BLaER1 (cell line): ENCODE data around the gene PAXX.

ENCODE experiments used
- H3K27ac ChIP-seq: shearing (Covaris generic); formaldehyde crosslinking; 2 replicates; pipeline ENCODE4 v1.8.1; 2022
- H3K27me3 ChIP-seq: shearing (Covaris generic); formaldehyde crosslinking; 2 replicates; pipeline ENCODE4 v1.8.1; 2022
- H3K36me3 ChIP-seq: shearing (Covaris generic); formaldehyde crosslinking; 2 replicates; pipeline ENCODE4 v1.8.1; 2022
- H3K4me1 ChIP-seq: shearing (Covaris generic); formaldehyde crosslinking; 2 replicates; pipeline ENCODE4 v1.8.1; 2022
- H3K4me2 ChIP-seq: shearing (Covaris generic); formaldehyde crosslinking; 2 replicates; pipeline ENCODE4 v1.8.1; 2022
- H3K4me3 ChIP-seq: shearing (Covaris generic); formaldehyde crosslinking; 2 replicates; pipeline ENCODE4 v1.8.1; 2022
- H3K9ac ChIP-seq: shearing (Covaris generic); formaldehyde crosslinking; 2 replicates; pipeline ENCODE4 v1.8.1; 2022
- H3K9me3 ChIP-seq: shearing (Covaris generic); formaldehyde crosslinking; 2 replicates; pipeline ENCODE4 v1.8.1; 2022
- H4K20me1 ChIP-seq: shearing (Covaris generic); formaldehyde crosslinking; 2 replicates; pipeline ENCODE4 v1.8.1; 2022
- Cebpa-rat ChIP-seq: shearing (Covaris generic); IDR thresholded peaks from 2 replicates; pipeline ENCODE4 v1.8.1; 2022

The PAXX gene, protein sequence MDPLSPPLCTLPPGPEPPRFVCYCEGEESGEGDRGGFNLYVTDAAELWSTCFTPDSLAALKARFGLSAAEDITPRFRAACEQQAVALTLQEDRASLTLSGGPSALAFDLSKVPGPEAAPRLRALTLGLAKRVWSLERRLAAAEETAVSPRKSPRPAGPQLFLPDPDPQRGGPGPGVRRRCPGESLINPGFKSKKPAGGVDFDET

DNA sequence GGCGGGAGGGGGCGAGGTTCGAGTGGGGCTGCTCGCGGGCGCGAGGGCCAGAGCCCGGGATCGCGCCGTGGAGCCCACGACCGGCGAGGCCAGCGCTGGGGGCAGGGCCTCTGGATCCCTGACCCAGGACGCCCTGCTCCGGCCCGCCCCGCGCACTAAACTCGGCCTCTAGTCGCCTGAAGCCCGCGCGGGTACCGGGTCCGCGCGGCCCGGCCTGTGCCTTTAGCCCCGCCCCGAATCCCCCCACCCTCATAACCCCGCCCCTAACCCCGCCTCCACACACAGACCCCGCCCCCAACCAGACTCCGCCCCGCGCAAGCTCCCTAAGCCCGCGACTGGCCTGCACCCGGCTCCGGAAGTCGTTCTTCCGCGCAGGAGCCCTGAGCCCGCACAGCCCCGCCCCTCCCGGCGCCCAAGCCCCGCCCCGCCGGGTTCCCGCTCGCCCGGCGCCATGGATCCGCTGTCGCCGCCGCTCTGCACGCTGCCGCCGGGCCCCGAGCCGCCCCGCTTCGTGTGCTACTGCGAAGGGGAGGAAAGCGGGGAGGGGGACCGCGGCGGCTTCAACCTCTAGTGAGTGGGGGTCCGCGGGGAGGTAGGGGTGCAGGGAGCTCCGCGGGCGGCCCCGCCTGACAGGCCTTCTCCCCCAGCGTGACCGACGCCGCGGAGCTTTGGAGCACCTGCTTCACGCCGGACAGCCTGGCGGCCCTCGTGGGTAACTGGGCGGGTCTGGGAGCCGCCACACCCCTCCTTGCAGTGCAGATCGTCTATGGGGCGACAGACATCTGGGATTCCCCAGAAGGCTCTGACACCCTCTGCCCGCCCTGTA, at the start of gene PAXX:
Gene PAXX (plus strand): TSS at position 430 of the 826 bp plus-strand sequence. CDS start 22 bp downstream, at position 452.
- Histone ChIP-seq H3K4me2 (peak within 1 kb of the TSS; percentile 99), H3K9me3 (no peaks in the 10 kb centered on the region), H3K4me1 (peaks cover 48% of the 10 kb centered on the region), H3K9ac (peak within 1 kb of the TSS; percentile 89), H3K27ac (peak within 1 kb of the TSS; percentile 87), H3K4me3 (peak within 1 kb of the TSS; percentile 82), H4K20me1 (peaks cover 24% of the 10 kb centered on the region), H3K36me3 (peaks cover 15% of the 10 kb centered on the region), H3K27me3 (peaks cover 1% of the 10 kb centered on the region)
- no peak for TF ChIP-seq Cebpa-rat

DNA sequence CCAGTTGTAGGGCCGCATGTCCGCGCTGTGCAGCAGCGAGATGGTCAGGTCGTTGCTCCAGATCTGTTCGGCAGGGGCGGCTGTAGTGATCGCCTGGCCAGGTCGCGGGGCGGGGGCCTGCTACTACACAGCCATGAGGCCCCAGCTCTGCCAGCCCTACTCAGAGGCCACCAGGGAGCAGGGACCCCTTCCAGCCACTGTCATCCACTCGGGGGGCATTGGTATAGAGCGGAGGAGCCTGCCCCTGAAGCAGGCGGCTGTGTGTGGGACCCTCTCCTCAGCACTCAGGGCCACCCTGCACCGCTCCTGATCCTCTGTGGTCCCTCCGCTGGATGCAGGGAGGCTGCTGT, 49.4 kb upstream of the PAXX start:
- Histone ChIP-seq H3K36me3 (peaks cover 48% of the 10 kb centered on the region), H3K9ac (peak overlapping the region; percentile 96; the same call in 1 of the 2 replicates), H3K27ac (no peak overlapping the region)

DNA sequence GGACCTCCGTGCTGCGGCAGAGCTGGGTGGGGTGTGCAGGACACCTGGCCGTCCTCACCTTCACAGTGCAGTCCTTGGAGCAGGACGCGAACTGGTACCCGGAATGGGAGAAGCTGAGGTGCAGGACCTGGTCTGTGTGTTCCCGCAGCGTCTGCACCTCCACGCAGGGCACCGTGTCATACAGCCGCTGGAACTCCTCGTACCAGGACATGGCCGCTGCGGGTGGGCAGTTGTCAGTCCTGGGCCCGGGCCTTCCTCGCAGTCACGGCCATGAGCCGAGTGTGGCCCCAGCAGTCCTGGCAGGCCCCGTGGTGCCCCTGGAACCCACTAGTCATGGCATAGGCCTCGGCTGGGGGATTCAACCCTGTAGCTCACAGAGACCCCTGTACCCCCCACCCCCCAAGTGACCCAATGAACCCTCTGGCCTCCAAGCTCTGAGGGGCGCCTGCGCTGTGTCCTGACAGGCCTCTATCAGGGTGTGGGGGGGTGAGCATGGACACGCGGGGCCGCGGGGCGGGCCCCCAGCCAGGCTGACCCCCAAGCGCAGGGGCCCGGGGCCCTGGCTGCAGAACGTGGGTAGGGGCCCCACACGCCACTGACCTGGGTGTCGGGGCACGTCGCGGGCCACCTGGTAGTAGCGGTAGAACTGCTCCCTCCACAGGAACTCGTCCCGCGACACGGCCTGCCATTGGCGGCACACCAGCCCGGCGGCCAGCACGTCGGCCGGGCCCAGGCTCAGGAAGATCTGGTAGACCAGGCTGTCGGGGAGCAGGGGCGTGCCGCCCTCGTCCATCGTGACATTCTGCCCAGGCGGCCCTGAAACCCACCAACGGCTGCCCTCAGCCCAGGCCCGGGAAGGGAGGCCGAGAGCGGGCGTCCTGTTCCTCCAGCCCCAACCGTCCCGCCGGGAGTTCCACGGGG, 48.7 kb upstream of the PAXX start:
- Histone ChIP-seq H3K4me1 (peaks cover 39% of the 10 kb centered on the region), H3K27me3 (no peaks in the 10 kb centered on the region), H3K36me3 (peaks cover 42% of the 10 kb centered on the region), H3K9ac (peak overlapping the region; percentile 96), H3K27ac (peak overlapping the region; percentile 95), H3K9me3 (no peaks in the 10 kb centered on the region), H3K4me3 (peak overlapping the region; percentile 99), H3K4me2 (peak overlapping the region; percentile 99), H4K20me1 (peaks cover 53% of the 10 kb centered on the region)
- no peak for TF ChIP-seq Cebpa-rat

More for the DNA sequence above, 49.4 kb upstream of the PAXX start:
- Histone ChIP-seq H3K27me3 (no peaks in the 10 kb centered on the region), H3K4me3 (peak overlapping the region; percentile 99; the same call in 1 of the 2 replicates), H3K9me3 (no peaks in the 10 kb centered on the region), H3K4me2 (peak overlapping the region; percentile 99), H4K20me1 (peaks cover 56% of the 10 kb centered on the region), H3K4me1 (peaks cover 32% of the 10 kb centered on the region)
- TF ChIP-seq Cebpa-rat, result no peak

DNA sequence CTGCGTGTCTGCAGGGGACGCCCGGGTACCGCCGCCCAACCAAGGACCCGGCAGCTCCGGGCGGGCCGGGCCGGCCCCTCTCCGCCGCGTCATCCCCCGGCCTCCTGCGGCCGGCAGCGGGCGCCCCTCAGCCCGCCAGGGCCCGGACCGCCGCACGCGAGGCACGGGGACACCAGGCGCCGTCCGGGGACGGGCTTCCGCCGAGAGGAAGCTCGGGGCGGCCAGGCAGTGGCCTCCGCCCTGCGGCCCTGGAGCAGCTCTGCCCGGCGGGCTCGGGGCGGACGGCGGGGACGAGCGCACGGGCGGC, 48.1 kb upstream of the PAXX start:
- peak overlapping the region; percentile 99 for H3K4me2 ChIP-seq
- H4K20me1 ChIP-seq, result peaks cover 52% of the 10 kb centered on the region
- H3K36me3 ChIP-seq, result peaks cover 38% of the 10 kb centered on the region
- H3K4me3 ChIP-seq, result peak overlapping the region; percentile 99
- H3K27me3 ChIP-seq, result no peaks in the 10 kb centered on the region
- peaks cover 45% of the 10 kb centered on the region for H3K4me1 ChIP-seq
- H3K9me3 ChIP-seq, result no peaks in the 10 kb centered on the region
- peak overlapping the region; percentile 96 for H3K9ac ChIP-seq
- peak overlapping the region; percentile 95 for H3K27ac ChIP-seq
- no peak for TF ChIP-seq Cebpa-rat

DNA sequence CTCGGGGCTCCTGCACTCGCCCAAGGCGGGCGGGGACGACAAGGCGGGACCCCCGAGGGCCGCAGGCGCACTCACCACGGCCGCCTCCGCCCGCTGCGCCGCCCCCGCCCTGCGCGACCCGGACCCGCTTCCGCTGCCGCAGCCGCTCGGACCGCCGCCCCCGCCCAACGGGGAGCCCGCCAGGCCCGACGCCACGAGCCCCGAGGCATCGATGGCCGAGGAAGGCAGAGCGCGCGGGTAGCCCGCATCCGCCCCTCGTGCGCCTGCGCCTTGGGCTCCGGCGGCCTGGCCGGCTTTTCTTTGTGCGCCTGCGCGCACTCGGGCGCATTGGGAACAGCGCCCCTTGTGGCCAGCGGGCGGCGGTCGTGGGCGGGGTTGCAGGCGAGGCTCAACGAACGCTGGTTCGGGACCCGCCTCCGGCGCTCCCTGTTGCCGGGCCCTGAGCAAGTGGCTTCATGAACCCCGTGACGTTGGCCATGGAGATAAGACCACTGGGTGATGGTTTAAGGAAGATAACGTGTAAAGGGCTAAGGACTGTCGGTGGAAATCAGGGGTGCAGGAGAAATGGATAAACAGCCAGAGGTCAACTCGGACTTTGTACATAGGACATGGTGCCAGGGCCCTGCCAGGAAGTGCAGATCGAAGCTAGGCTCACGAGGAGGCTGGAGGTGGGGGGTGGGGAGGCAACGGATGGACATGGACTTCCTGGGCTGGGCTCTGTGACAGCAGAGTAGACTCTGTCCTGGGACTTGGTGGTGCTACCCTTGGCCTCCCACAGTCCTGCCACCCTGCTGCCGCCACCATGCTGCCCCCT, 47.5 kb upstream of the PAXX start, which contains the start of the genes C8G and FBXW5:
Gene C8G (plus strand): TSS at position 725 of the 814 bp plus-strand sequence. CDS start 78 bp downstream, at position 803.
Gene FBXW5 (minus strand): TSS at position 220 of the 814 bp plus-strand sequence. CDS start 655 bp downstream, outside the sequence.
- Histone ChIP-seq H3K4me2 (peak within 1 kb of the TSS; percentile 99), H3K27ac (peak within 1 kb of the TSS; percentile 95), H3K9me3 (no peaks in the 10 kb centered on the region), H4K20me1 (peaks cover 46% of the 10 kb centered on the region), H3K4me3 (peak within 1 kb of the TSS; percentile 99), H3K36me3 (peaks cover 33% of the 10 kb centered on the region), H3K9ac (peak within 1 kb of the TSS; percentile 96), H3K27me3 (no peaks in the 10 kb centered on the region), H3K4me1 (peaks cover 47% of the 10 kb centered on the region)
- TF ChIP-seq Cebpa-rat, result no peak

DNA sequence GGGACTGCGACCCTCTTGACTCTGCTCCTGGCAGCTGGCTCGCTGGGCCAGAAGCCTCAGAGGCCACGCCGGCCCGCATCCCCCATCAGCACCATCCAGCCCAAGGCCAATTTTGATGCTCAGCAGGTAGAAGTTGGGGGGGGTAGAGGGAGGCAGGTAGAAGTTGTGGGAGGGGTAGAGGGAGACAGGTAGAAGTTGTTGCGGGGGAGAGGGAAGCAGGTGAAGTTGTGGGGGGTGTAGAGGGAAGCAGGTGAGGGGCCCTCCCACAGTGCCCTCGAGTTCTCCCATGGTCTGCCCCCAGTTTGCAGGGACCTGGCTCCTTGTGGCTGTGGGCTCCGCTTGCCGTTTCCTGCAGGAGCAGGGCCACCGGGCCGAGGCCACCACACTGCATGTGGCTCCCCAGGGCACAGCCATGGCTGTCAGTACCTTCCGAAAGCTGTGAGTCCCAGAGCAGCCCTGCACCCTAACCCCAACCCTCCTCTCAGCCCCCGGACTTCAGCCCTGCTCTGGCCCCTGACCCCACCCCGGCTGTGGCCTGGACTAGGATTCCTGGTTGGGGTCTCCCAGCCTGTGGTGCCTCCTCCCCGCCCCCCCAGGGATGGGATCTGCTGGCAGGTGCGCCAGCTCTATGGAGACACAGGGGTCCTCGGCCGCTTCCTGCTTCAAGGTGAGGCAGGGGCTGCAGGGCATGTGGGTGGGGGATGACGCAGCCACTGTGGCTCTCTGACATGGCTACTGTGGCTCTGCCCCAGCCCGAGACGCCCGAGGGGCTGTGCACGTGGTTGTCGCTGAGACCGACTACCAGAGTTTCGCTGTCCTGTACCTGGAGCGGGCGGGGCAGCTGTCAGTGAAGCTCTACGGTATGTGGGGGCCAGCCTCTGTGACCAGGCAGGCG, 46.6 kb upstream of the PAXX start:
- Histone ChIP-seq H4K20me1 (peaks cover 38% of the 10 kb centered on the region), H3K9ac (no peak overlapping the region), H3K4me3 (no peak overlapping the region), H3K36me3 (peaks cover 24% of the 10 kb centered on the region), H3K27ac (peak overlapping the region; percentile 51; the same call in 1 of the 2 replicates), H3K9me3 (no peaks in the 10 kb centered on the region), H3K4me2 (peak overlapping the region; percentile 66), H3K27me3 (no peaks in the 10 kb centered on the region), H3K4me1 (peaks cover 51% of the 10 kb centered on the region)
- no peak for TF ChIP-seq Cebpa-rat

DNA sequence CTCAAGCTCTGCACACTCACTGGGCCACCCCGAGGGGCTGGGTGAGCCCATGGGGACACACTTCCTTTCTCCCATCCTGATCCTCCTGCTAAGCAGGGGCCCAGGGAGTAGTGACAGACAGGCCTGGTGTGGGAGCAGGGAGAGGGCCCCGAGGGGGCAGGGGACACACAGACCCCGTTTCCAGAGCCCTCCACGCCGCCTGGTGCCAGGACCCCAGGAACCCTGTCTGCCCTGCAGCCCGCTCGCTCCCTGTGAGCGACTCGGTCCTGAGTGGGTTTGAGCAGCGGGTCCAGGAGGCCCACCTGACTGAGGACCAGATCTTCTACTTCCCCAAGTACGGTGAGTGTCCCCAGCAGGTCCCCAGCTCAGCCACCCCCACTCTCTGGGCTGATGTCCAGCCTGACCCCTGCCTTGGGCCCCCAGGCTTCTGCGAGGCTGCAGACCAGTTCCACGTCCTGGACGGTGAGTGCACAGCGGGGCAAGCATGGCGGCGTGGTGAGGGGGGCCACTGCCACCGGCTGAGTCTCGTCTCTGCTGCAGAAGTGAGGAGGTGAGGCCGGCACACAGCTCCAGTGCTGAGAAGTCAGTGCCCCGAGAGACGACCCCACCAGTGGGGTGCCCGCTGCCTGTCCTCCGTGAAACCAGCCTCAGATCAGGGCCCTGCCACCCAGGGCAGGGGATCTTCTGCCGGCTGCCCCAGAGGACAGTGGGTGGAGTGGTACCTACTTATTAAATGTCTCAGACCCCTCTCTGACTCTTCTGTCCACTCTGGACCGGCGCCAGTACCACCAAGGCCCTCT, 45.8 kb upstream of the PAXX start:
- no peak overlapping the region for H3K4me2 ChIP-seq
- peaks cover 29% of the 10 kb centered on the region for H4K20me1 ChIP-seq
- H3K36me3 ChIP-seq, result peaks cover 16% of the 10 kb centered on the region
- H3K27me3 ChIP-seq, result no peaks in the 10 kb centered on the region
- no peaks in the 10 kb centered on the region for H3K9me3 ChIP-seq
- H3K4me3 ChIP-seq, result no peak overlapping the region
- no peak overlapping the region for H3K27ac ChIP-seq
- TF ChIP-seq Cebpa-rat, result no peak
- H3K4me1 ChIP-seq, result peaks cover 55% of the 10 kb centered on the region
- peak overlapping the region; percentile 34; the same call in 1 of the 2 replicates for H3K9ac ChIP-seq
